Karpas-422 (cell line): Measurements from ENCODE around the gene RASGRP1. TPM values are rescaled to one million over a fixed set of nuclear protein-coding genes. Genes with fewer than 3 reads are reported as not detected.

Experiments used
- DNase-seq: peaks from one replicate; pipeline ENCODE4 v3.0.0-alpha.2; 2015
- H2AFZ ChIP-seq: fragments of 200-600 bp; sonication (generic); 2 replicates; pipeline ENCODE4 v1.6.1; 2014; ENCODE audit warnings: antibody characterized with exemption, low read length, mixed read lengths
- H3K27ac ChIP-seq: fragments of 200-600 bp; sonication (generic); 2 replicates; pipeline ENCODE4 v1.5.1; 2014; ENCODE audit warnings: mild to moderate bottlenecking, low read length, moderate library complexity
- H3K27me3 ChIP-seq: fragments of 200-600 bp; sonication (generic); 2 replicates; pipeline ENCODE4 v1.6.1; 2014; ENCODE audit warnings: low read length, mixed read lengths
- H3K36me3 ChIP-seq: fragments of 200-600 bp; sonication (generic); 2 replicates; pipeline ENCODE4 v1.6.1; 2014; ENCODE audit warnings: low read length, mixed read lengths; ENCODE audit not compliant: insufficient read depth
- H3K4me1 ChIP-seq: fragments of 200-600 bp; sonication (generic); 2 replicates; pipeline ENCODE4 v1.6.1; 2014; ENCODE audit warnings: mild to moderate bottlenecking, low read length, mixed read lengths
- H3K4me2 ChIP-seq: fragments of 200-600 bp; sonication (generic); 2 replicates; pipeline ENCODE4 v1.6.1; 2014; ENCODE audit warnings: low read length, low read depth, mild to moderate bottlenecking; ENCODE audit not compliant: poor library complexity, severe bottlenecking
- H3K4me3 ChIP-seq: fragments of 200-600 bp; sonication (generic); 2 replicates; pipeline ENCODE4 v1.5.1; 2014; ENCODE audit warnings: mild to moderate bottlenecking, antibody characterized with exemption, low read length, mixed read lengths
- H3K79me2 ChIP-seq: fragments of 200-600 bp; sonication (generic); 2 replicates; pipeline ENCODE4 v1.6.1; 2014; ENCODE audit warnings: mild to moderate bottlenecking, low read length, mixed read lengths
- H3K9ac ChIP-seq: fragments of 200-600 bp; sonication (generic); 2 replicates; pipeline ENCODE4 v1.6.0; 2014; ENCODE audit warnings: low read length
- H3K9me2 ChIP-seq: fragments of 200-600 bp; sonication (generic), shearing (Covaris generic); replicated peaks from 2 replicates; pipeline ENCODE4 v1.6.0; 2014; ENCODE audit warnings: mild to moderate bottlenecking, low read length, moderate library complexity; ENCODE audit not compliant: insufficient read depth
- H3K9me3 ChIP-seq: fragments of 300-700, 200-600 bp; sonication (generic); 2 replicates; pipeline ENCODE4 v1.6.1; 2014; ENCODE audit warnings: low read length, mixed read lengths
- H4K20me1 ChIP-seq: fragments of 200-600 bp; sonication (generic); 2 replicates; pipeline ENCODE4 v1.6.1; 2014; ENCODE audit warnings: mild to moderate bottlenecking, antibody characterized with exemption, low read length, low read depth; ENCODE audit not compliant: insufficient read depth
- total RNA-seq: library from RNA; depleted of rRNA; stranded (reverse); fragments of >200 nt; shearing (Covaris generic); gene quantifications from 2 replicates; pipeline ENCODE4 v1.2.3, GENCODE V29; 2014; ENCODE audit warnings: low replicate concordance

RASGRP1 gene
- total RNA-seq, 1 experiment from 2014 or later, result 71.1 TPM

DNA sequence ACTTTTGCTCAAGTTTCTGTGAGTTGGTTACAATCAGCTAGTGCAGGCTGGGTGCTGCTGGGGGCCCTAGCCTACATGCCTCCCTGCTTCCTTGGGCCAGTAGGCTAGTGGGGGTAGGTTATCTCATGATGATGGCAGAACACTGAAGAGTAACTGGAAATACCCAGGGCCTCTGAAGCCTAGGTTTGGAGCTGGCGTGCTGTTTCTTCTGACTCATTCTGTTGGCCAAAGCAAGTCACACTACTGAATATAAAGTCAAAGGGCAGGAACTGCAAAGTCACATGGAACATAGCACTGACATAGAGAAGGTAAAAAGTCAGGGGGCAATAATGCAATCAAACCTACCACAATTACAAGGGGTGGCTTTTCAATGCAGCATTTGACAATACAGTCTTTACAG lies 34.5 kb downstream of the RASGRP1 start:
- Histone ChIP-seq H4K20me1 (no peaks in the 10 kb centered on the region), H3K9me3 (no peaks in the 10 kb centered on the region), H3K9me2 (no peaks in the 10 kb centered on the region), H3K4me1 (peaks cover 18% of the 10 kb centered on the region), H3K4me2 (no peak overlapping the region), H3K36me3 (peaks cover 12% of the 10 kb centered on the region; the same call in 1 of the 2 replicates), H3K79me2 (peaks cover 94% of the 10 kb centered on the region), H3K9ac (no peak overlapping the region), H3K27me3 (no peaks in the 10 kb centered on the region), H3K27ac (no peak overlapping the region), H2AFZ (no peak overlapping the region), H3K4me3 (no peak overlapping the region)
- no peak for DNase-seq

- no peaks in the 10 kb centered on the region for H3K27me3 ChIP-seq
- no peaks in the 10 kb centered on the region for H3K9me3 ChIP-seq
- no peak overlapping the region for H3K9ac ChIP-seq
- H4K20me1 ChIP-seq, result no peaks in the 10 kb centered on the region
- no peak overlapping the region for H3K4me3 ChIP-seq
- H3K9me2 ChIP-seq, result no peaks in the 10 kb centered on the region
- H3K79me2 ChIP-seq, result peaks cover 88% of the 10 kb centered on the region
- H3K27ac ChIP-seq, result no peak overlapping the region
- no peak overlapping the region for H2AFZ ChIP-seq
- H3K36me3 ChIP-seq, result peaks cover 17% of the 10 kb centered on the region; the same call in 1 of the 2 replicates
- no peak overlapping the region for H3K4me2 ChIP-seq
- H3K4me1 ChIP-seq, result 0 out of 2 replicates have a peak, but pooled peaks cover under 1% of the 10 kb centered on the region
- DNase-seq, result no peak
These were observed 36.3 kb downstream of the RASGRP1 start for GRCh38 chr15:38528294-38528693.

DNA sequence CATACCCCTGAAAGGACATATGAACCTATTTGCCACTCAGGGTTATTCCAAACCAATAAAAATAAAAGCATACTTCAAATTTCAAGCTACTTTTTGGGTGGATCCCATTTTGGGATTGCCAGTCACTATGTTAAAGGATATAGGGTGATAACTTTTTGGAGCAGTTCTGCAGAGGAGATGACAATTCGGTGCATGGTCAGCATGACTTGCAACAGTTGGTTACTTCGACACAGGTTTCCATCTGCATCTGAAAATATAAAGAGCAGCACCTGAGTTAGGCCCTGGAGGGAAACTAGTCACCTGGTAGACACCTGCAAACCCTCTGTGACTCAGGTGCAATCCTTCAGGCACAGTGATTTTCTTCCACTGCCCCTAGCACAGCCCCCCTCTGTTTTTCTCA lies 38.5 kb downstream of the RASGRP1 start:
- no peak overlapping the region for H3K27ac ChIP-seq
- H3K9ac ChIP-seq, result no peak overlapping the region
- peaks cover 8% of the 10 kb centered on the region for H3K4me1 ChIP-seq
- no peaks in the 10 kb centered on the region for H3K9me2 ChIP-seq
- H3K4me2 ChIP-seq, result no peak overlapping the region
- no peaks in the 10 kb centered on the region for H3K27me3 ChIP-seq
- no peak for DNase-seq
- H4K20me1 ChIP-seq, result no peaks in the 10 kb centered on the region
- H3K79me2 ChIP-seq, result peaks cover 86% of the 10 kb centered on the region
- peaks cover 22% of the 10 kb centered on the region; the same call in 1 of the 2 replicates for H3K36me3 ChIP-seq
- H2AFZ ChIP-seq, result no peak overlapping the region
- H3K4me3 ChIP-seq, result no peak overlapping the region
- no peaks in the 10 kb centered on the region for H3K9me3 ChIP-seq

DNA sequence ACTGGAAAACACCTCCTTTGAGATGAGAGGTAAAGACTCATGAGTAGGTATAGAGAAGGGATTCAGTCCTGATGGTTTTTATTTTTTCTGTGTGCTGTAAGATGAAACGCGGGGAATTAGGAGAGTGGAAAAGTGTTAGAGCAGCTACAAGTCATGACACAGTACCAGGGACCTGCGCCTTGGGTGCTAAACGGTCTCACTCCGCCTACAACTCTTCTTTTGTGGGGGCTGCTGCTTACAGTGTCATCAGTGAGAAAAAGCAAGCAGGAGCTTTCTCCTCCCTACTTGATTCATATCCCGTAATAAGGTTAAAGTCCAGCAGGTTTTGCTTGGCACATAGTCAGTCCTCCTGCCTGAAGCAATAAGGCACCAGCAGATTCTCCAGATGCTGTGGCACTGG lies 39.1 kb downstream of the RASGRP1 start:
- H3K36me3 ChIP-seq, result peaks cover 22% of the 10 kb centered on the region; the same call in 1 of the 2 replicates
- H3K27ac ChIP-seq, result no peak overlapping the region
- DNase-seq, result no peak

GRCh38 chr15:38524156-38524555 lies 40.5 kb downstream of the RASGRP1 start:
- peaks cover 13% of the 10 kb centered on the region for H3K4me1 ChIP-seq
- H3K9me3 ChIP-seq, result no peaks in the 10 kb centered on the region
- peaks cover 80% of the 10 kb centered on the region for H3K79me2 ChIP-seq
- H2AFZ ChIP-seq, result no peak overlapping the region
- H3K4me3 ChIP-seq, result no peak overlapping the region
- H4K20me1 ChIP-seq, result no peaks in the 10 kb centered on the region
- H3K4me2 ChIP-seq, result no peak overlapping the region
- H3K36me3 ChIP-seq, result peaks cover 26% of the 10 kb centered on the region; the same call in 1 of the 2 replicates
- no peak overlapping the region for H3K9ac ChIP-seq
- no peak for DNase-seq
- H3K27me3 ChIP-seq, result no peaks in the 10 kb centered on the region
- H3K27ac ChIP-seq, result no peak overlapping the region
- no peaks in the 10 kb centered on the region for H3K9me2 ChIP-seq

More for the DNA sequence above, 39.1 kb downstream of the RASGRP1 start:
- Histone ChIP-seq H3K79me2 (peaks cover 83% of the 10 kb centered on the region), H3K9me3 (no peaks in the 10 kb centered on the region), H3K9me2 (no peaks in the 10 kb centered on the region), H2AFZ (no peak overlapping the region), H3K4me1 (peaks cover 12% of the 10 kb centered on the region), H4K20me1 (no peaks in the 10 kb centered on the region), H3K27me3 (no peaks in the 10 kb centered on the region), H3K4me3 (no peak overlapping the region), H3K9ac (no peak overlapping the region), H3K4me2 (no peak overlapping the region)

- H3K9me2 ChIP-seq, result no peaks in the 10 kb centered on the region
- no peak overlapping the region for H3K9ac ChIP-seq
- H3K36me3 ChIP-seq, result peaks cover 37% of the 10 kb centered on the region; the same call in 1 of the 2 replicates
- no peaks in the 10 kb centered on the region for H3K27me3 ChIP-seq
- no peaks in the 10 kb centered on the region for H4K20me1 ChIP-seq
- peaks cover 80% of the 10 kb centered on the region for H3K79me2 ChIP-seq
- no peak for DNase-seq
- no peak overlapping the region for H2AFZ ChIP-seq
- H3K27ac ChIP-seq, result no peak overlapping the region
- H3K4me2 ChIP-seq, result no peak overlapping the region
- no peaks in the 10 kb centered on the region for H3K9me3 ChIP-seq
- H3K4me3 ChIP-seq, result no peak overlapping the region
- H3K4me1 ChIP-seq, result peaks cover 23% of the 10 kb centered on the region
These were observed 41.7 kb downstream of the RASGRP1 start for GRCh38 chr15:38522922-38523321.

- Histone ChIP-seq H3K4me3 (no peak overlapping the region), H4K20me1 (no peaks in the 10 kb centered on the region), H3K9ac (no peak overlapping the region), H3K9me3 (no peaks in the 10 kb centered on the region), H3K4me2 (no peak overlapping the region), H3K79me2 (peaks cover 70% of the 10 kb centered on the region), H2AFZ (no peak overlapping the region), H3K27me3 (no peaks in the 10 kb centered on the region), H3K27ac (no peak overlapping the region), H3K9me2 (no peaks in the 10 kb centered on the region), H3K4me1 (peaks cover 39% of the 10 kb centered on the region), H3K36me3 (peaks cover 45% of the 10 kb centered on the region)
- DNase-seq, result no peak
These were observed 43.3 kb downstream of the RASGRP1 start for GRCh38 chr15:38521316-38521715.

DNA sequence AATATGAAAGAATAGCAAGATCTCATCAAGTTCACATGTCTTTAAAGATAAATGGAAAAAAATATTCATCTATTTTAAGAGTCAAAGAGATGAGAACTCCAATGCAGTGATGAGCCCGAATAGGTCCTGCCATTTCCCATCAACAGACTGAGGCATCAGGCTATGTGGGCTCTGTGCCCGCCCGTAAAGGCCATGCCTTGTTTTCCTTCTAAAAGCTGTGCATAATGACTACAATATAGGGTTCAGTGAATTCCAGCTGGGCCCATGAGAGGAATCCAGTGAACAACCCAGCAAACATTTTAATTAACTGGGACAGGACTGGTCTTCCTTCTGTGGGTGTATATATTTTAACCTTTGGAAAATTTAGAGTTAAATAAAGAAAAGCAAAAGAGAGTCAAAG lies 44.6 kb downstream of the RASGRP1 start:
- Histone ChIP-seq H3K79me2 (peaks cover 57% of the 10 kb centered on the region), H3K27me3 (no peaks in the 10 kb centered on the region), H3K4me3 (no peak overlapping the region), H3K9me2 (no peaks in the 10 kb centered on the region), H3K36me3 (peaks cover 38% of the 10 kb centered on the region), H3K27ac (no peak overlapping the region), H4K20me1 (0 out of 2 replicates have a peak, but pooled peaks cover 2% of the 10 kb centered on the region), H3K9me3 (no peaks in the 10 kb centered on the region), H3K4me2 (no peak overlapping the region), H3K9ac (no peak overlapping the region), H2AFZ (no peak overlapping the region), H3K4me1 (peaks cover 52% of the 10 kb centered on the region)
- no peak for DNase-seq
